Measurements from ENCODE around the gene MARK3.
"Not testable (repeated sequence)": the region's sequence is repeated elsewhere in the genome, so short reads cannot be mapped to it uniquely, and the experiment has no call there.

The MARK3 gene

DNA sequence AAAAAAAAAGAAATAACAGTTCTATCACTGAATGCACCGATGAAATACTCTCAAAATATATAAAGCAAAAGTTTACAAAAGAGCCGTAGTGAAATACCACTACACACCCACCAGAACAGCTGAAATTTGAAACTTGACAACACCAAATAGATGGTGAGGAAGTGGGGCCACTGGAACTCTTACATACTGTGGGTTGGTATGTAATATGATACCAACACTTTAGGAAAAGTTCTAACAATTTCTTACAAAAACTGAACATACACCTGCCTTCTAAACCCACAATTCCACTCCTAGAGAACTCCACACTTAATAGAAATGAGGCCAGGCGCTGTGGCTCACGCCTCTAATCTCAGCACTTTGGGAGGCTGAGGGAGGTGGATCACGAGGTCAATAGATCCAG is 37.1 kb upstream of the MARK3 start:
- no peaks in the 10 kb centered on the region for H3K9me3 ChIP-seq (ENCODE audit: control insufficient read depth, low read length)
- no peaks in the 10 kb centered on the region for H3K27me3 ChIP-seq (ENCODE audit: control insufficient read depth, insufficient read depth, low read length)
- H3K4me3 ChIP-seq (ENCODE audit: low read length) = no peak overlapping the region
- peaks cover 8% of the 10 kb centered on the region for H3K36me3 ChIP-seq (ENCODE audit: control insufficient read depth, insufficient read depth, low read length)
- H3K9ac ChIP-seq (ENCODE audit: low read length) = no peak overlapping the region
- no peaks in the 10 kb centered on the region for H3K4me1 ChIP-seq (ENCODE audit: control insufficient read depth, insufficient read depth, low read length)

DNA sequence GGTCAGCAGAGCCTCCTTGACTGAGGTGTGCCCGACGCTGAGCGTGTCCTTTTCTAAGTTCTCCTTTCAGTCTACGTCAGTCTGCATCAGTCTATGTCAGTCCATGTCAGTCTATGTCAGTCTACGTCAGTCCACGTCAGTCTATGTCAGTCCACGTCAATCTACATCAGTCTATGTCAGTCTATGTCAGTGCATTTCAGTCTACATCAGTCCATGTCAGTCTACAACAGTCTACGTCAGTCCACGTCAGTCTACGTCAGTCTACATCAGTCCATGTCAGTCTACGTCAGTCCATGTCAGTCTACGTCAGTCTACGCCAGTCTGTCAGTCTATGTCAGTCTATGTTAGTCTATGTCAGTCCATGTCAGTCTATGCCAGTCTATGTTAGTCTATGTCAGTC is 35.2 kb upstream of the MARK3 start:
- Histone ChIP-seq H3K27me3 (ENCODE audit: control insufficient read depth, insufficient read depth, low read length) (no peaks in the 10 kb centered on the region), H3K9me3 (ENCODE audit: control insufficient read depth, low read length) (no peaks in the 10 kb centered on the region), H3K9ac (ENCODE audit: low read length) (no peak overlapping the region), H3K4me3 (ENCODE audit: low read length) (no peak overlapping the region), H3K36me3 (ENCODE audit: control insufficient read depth, insufficient read depth, low read length) (no peaks in the 10 kb centered on the region), H3K4me1 (ENCODE audit: control insufficient read depth, insufficient read depth, low read length) (no peaks in the 10 kb centered on the region)

DNA sequence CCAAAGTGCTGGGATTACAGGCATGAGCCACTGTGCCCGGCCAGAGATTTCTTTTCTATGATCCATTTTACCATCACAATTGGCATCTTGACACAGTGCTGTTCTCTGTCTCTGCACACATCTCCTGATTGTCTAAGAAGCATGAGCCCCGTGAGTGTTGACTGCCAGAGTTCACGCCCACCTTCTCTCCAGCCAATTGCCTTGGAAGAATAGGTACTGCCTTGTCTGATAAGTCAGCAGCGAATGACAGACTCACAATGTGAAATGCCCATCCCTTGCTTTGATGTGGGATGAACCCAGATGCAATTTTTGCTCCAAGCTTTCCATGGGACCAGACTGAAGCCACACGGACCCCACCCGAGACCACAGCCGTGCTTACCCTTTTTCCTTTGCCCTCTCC is 31.9 kb upstream of the MARK3 start:
- no peak overlapping the region for H3K4me3 ChIP-seq (ENCODE audit: low read length)
- no peak overlapping the region for H3K9ac ChIP-seq (ENCODE audit: low read length)
- H3K27me3 ChIP-seq (ENCODE audit: control insufficient read depth, insufficient read depth, low read length) = no peaks in the 10 kb centered on the region
- H3K4me1 ChIP-seq (ENCODE audit: control insufficient read depth, insufficient read depth, low read length) = peaks cover 6% of the 10 kb centered on the region
- H3K36me3 ChIP-seq (ENCODE audit: control insufficient read depth, insufficient read depth, low read length) = no peaks in the 10 kb centered on the region
- H3K9me3 ChIP-seq (ENCODE audit: control insufficient read depth, low read length) = no peaks in the 10 kb centered on the region

DNA sequence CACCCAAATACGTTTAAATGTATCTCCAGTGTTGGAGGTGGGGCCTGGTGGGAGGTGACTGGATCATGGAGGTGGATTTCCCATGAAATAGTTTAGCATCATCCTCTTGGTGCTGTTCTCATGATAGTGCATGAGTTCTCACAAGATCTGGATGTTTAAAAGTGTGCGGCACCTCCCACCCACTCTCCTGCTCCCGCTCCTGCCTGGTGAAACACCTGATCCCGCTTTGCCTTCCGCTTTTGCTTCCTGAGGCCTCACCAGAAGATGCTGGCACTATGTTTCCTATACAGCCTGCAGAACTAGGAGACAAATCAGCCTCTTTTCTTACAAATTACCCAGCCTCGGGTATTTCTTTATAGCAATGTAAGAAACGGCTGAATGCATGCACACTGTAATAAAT is 31.1 kb upstream of the MARK3 start:
- no peaks in the 10 kb centered on the region for H3K27me3 ChIP-seq (ENCODE audit: control insufficient read depth, insufficient read depth, low read length)
- no peak overlapping the region for H3K9ac ChIP-seq (ENCODE audit: low read length)
- no peaks in the 10 kb centered on the region for H3K9me3 ChIP-seq (ENCODE audit: control insufficient read depth, low read length)
- peaks cover 6% of the 10 kb centered on the region for H3K4me1 ChIP-seq (ENCODE audit: control insufficient read depth, insufficient read depth, low read length)
- no peak overlapping the region for H3K4me3 ChIP-seq (ENCODE audit: low read length)
- no peaks in the 10 kb centered on the region for H3K36me3 ChIP-seq (ENCODE audit: control insufficient read depth, insufficient read depth, low read length)

DNA sequence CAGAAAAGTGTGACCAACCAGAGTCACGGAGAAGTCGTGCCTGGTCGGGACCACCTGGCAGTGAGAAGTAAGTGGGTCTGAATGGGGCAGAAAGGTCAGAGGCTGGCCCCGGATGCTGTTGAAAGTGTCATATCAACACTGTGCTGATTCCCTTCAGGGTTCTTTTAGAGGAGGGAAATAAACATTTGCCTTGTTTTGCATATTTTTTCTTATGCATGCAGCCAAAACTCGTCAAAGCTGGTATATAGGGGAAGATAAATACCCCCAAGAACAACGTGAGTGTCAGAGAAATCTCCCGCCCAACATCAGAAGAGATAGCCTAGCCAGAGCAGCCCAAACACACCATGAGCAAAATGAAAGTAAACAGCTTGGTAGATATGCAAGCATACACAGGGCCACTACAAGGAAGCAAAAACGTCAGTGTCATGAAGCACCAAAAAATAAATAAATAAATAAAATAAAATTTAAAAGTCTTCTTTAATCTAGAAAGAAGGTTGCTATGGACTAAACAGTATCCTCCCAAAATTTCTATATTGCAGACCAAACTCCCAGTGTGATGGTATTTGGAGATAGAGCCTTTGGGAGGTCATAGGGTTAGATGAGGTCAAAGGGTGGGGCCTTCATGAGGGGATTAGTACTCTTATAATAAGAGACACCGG is 29.1 kb upstream of the MARK3 start:
- no peak overlapping the region for H3K4me3 ChIP-seq (ENCODE audit: low read length)
- no peaks in the 10 kb centered on the region for H3K27me3 ChIP-seq (ENCODE audit: control insufficient read depth, insufficient read depth, low read length)
- H3K4me1 ChIP-seq (ENCODE audit: control insufficient read depth, insufficient read depth, low read length) = peaks cover 6% of the 10 kb centered on the region
- H3K9me3 ChIP-seq (ENCODE audit: control insufficient read depth, low read length) = no peaks in the 10 kb centered on the region
- H3K9ac ChIP-seq (ENCODE audit: low read length) = no peak overlapping the region
- no peaks in the 10 kb centered on the region for H3K36me3 ChIP-seq (ENCODE audit: control insufficient read depth, insufficient read depth, low read length)

DNA sequence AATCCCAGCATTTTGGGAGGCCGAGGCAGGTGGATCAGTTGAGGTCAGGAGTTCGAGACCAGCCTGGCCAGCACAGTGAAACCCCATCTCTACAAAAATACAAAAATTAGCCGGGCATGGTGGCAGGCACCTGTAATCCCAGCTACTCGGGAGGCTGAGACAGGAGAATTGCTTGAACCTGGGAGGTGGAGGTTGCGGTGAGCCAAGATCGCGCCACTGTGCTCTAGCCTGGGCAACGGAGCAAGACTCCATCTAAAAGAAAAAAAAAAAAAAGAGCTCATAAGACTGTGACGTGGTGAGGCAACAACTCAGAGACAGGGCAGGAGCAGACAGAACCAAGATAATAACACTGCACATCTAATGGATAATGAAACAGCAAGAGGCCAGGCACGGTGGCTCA is 27.7 kb upstream of the MARK3 start:
- not testable (repeated sequence) for H3K36me3 ChIP-seq (ENCODE audit: control insufficient read depth, insufficient read depth, low read length)

DNA sequence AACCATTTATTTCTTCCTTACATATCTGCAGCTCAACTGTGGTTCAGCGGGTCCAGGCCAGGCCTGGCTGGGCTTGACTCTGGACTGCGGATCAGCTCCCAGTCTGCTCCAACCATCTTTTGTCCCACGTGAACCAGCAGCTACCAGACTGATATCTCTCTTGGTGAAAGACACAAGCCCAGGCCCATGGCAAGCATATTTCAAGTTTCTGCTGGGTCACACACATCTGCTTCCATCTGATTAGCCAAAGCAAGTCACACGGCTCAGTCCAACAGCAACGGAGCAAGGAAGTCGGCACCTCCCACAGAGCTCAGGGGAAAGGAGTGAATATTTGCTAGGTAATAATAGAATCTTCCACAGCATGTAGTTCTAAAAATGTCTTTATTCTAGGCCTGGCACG is 24.7 kb upstream of the MARK3 start:
- no peaks in the 10 kb centered on the region for H3K27me3 ChIP-seq (ENCODE audit: control insufficient read depth, insufficient read depth, low read length)
- H3K4me1 ChIP-seq (ENCODE audit: control insufficient read depth, insufficient read depth, low read length) = peaks cover 5% of the 10 kb centered on the region
- no peak overlapping the region for H3K4me3 ChIP-seq (ENCODE audit: low read length)
- H3K9ac ChIP-seq (ENCODE audit: low read length) = no peak overlapping the region
- H3K9me3 ChIP-seq (ENCODE audit: control insufficient read depth, low read length) = peaks cover 6% of the 10 kb centered on the region
- H3K36me3 ChIP-seq (ENCODE audit: control insufficient read depth, insufficient read depth, low read length) = no peaks in the 10 kb centered on the region

More for the DNA sequence above, 27.7 kb upstream of the MARK3 start:
- H3K9me3 ChIP-seq (ENCODE audit: control insufficient read depth, low read length); H3K9ac ChIP-seq (ENCODE audit: low read length); H3K4me1 ChIP-seq (ENCODE audit: control insufficient read depth, insufficient read depth, low read length); H3K4me3 ChIP-seq (ENCODE audit: low read length); H3K27me3 ChIP-seq (ENCODE audit: control insufficient read depth, insufficient read depth, low read length): not testable (repeated sequence)

DNA sequence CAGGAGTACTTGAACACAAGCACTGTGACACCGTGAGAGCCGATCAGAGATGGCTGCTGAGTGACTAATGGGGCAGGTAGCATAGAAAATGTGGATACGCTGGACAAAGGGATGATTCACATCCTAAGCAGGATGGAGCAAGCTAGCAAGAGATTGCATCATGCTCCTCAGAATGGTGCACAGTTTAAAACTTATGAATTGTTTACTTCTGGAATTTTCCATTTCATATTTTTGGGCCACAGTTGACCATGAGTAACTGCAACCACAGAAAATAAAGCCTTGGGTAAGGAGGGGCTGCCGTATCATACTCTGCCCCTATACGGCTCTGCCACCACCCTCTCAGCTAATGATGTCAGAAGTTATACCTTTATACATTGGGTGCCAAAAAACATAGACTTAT is 23.3 kb upstream of the MARK3 start:
- no peak overlapping the region for H3K4me3 ChIP-seq (ENCODE audit: low read length)
- peaks cover 6% of the 10 kb centered on the region for H3K9me3 ChIP-seq (ENCODE audit: control insufficient read depth, low read length)
- H3K36me3 ChIP-seq (ENCODE audit: control insufficient read depth, insufficient read depth, low read length) = no peaks in the 10 kb centered on the region
- no peaks in the 10 kb centered on the region for H3K27me3 ChIP-seq (ENCODE audit: control insufficient read depth, insufficient read depth, low read length)
- no peak overlapping the region for H3K9ac ChIP-seq (ENCODE audit: low read length)
- H3K4me1 ChIP-seq (ENCODE audit: control insufficient read depth, insufficient read depth, low read length) = no peaks in the 10 kb centered on the region

DNA sequence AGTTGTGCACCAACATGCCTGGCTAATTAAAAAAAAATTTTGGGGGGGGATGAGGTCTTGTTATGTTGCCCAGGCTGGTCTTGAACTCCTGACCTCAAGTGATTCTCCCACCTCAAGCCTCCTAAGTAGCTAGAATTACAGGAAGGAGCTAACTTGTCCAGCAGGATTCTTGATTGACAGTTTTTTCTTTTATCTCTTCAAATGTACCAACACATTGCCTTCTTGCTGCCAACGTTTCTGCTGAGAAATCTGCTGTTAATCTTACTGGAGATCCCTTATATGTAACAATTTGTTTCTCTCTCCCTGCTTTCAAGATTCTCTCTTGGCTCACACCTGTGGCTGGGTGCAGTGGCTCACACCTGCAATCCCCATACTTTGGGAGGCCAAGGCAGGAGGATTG is 22.4 kb upstream of the MARK3 start:
- Histone ChIP-seq H3K4me1 (ENCODE audit: control insufficient read depth, insufficient read depth, low read length) (no peaks in the 10 kb centered on the region), H3K9me3 (ENCODE audit: control insufficient read depth, low read length) (peaks cover 6% of the 10 kb centered on the region), H3K9ac (ENCODE audit: low read length) (no peak overlapping the region), H3K27me3 (ENCODE audit: control insufficient read depth, insufficient read depth, low read length) (no peaks in the 10 kb centered on the region), H3K4me3 (ENCODE audit: low read length) (no peak overlapping the region), H3K36me3 (ENCODE audit: control insufficient read depth, insufficient read depth, low read length) (no peaks in the 10 kb centered on the region)

DNA sequence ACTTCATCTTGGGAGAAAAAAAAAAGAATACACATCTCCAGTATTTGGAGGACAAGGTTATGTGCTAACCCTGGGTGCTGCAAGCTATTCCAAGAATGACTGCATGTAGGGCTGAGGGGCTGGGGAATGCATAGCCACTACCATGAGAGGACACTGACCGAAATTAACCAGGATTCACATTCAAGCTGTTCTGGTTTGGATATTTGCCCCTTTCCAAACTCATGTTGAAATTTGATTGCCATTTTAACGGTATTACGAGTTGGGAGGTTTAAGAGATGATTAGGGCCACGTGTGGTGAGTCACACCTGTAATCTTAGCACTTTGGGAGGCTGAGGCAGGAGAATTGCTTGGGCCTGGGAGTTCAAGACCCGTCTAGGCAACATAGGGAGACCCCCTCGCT is 18.5 kb upstream of the MARK3 start:
- no peak overlapping the region for H3K4me3 ChIP-seq (ENCODE audit: low read length)
- H3K9ac ChIP-seq (ENCODE audit: low read length) = no peak overlapping the region
- no peaks in the 10 kb centered on the region for H3K36me3 ChIP-seq (ENCODE audit: control insufficient read depth, insufficient read depth, low read length)
- no peaks in the 10 kb centered on the region for H3K4me1 ChIP-seq (ENCODE audit: control insufficient read depth, insufficient read depth, low read length)
- H3K9me3 ChIP-seq (ENCODE audit: control insufficient read depth, low read length) = peaks cover 6% of the 10 kb centered on the region
- H3K27me3 ChIP-seq (ENCODE audit: control insufficient read depth, insufficient read depth, low read length) = no peaks in the 10 kb centered on the region

DNA sequence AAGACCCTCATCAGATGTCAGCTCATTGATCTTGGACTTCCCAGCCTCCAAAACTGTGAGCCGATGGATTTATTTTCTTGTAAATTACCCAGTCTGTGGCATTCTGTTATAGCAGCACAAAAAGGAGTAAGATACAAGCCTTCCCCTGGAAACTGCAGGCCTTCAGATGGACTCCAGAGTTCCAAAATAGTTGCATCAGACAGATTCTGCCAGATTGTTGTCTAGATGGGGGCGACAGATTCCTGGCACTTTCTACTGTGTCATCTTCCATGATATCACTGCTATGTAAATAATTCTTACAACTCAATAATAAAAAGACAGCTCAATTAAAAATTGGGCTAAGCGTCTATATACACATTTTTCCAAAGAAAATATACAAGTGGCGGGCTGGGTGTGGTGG is 17.2 kb upstream of the MARK3 start:
- Histone ChIP-seq H3K4me1 (ENCODE audit: control insufficient read depth, insufficient read depth, low read length) (no peaks in the 10 kb centered on the region), H3K36me3 (ENCODE audit: control insufficient read depth, insufficient read depth, low read length) (no peaks in the 10 kb centered on the region), H3K9me3 (ENCODE audit: control insufficient read depth, low read length) (peaks cover under 1% of the 10 kb centered on the region), H3K9ac (ENCODE audit: low read length) (no peak overlapping the region), H3K4me3 (ENCODE audit: low read length) (no peak overlapping the region), H3K27me3 (ENCODE audit: control insufficient read depth, insufficient read depth, low read length) (no peaks in the 10 kb centered on the region)

DNA sequence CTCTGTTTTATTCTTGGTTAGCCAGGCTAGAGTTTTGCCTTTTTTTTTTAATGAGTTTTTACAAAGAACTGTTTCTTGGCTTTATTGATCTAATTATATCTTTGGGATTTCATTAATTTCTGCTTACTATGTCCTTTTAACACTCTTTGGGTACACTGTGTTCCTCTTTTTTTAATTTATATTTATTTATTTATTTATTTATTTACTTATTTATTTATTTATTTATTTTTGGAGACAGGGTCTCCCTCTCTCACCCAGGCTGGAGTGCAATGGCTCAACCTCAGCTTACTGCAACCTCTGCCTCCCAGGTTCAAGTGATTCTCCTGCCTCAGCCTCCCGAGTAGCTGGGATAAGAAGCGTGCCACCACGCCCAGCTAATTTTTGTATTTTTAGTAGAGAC is 15.1 kb upstream of the MARK3 start:
- Histone ChIP-seq H3K4me1 (ENCODE audit: control insufficient read depth, insufficient read depth, low read length) (no peaks in the 10 kb centered on the region), H3K36me3 (ENCODE audit: control insufficient read depth, insufficient read depth, low read length) (no peaks in the 10 kb centered on the region), H3K4me3 (ENCODE audit: low read length) (no peak overlapping the region), H3K27me3 (ENCODE audit: control insufficient read depth, insufficient read depth, low read length) (no peaks in the 10 kb centered on the region), H3K9me3 (ENCODE audit: control insufficient read depth, low read length) (no peaks in the 10 kb centered on the region), H3K9ac (ENCODE audit: low read length) (no peak overlapping the region)

DNA sequence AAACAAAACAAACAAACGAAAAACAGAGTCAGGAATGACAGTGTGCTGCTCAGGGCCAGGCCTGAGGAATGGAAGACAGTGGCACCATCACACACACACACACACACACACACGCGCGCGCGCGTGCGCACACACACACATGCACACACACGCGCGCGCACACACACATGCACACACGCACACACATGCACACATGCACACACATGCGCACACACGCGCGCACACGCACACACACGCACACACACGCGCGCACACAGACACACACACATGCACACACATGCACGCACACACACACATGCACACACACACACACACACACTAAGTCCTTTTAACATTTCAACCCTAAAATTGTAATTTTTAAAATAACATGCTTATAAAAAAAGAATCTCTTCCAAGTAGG is 13.2 kb upstream of the MARK3 start:
- no peaks in the 10 kb centered on the region for H3K9me3 ChIP-seq (ENCODE audit: control insufficient read depth, low read length)
- H3K9ac ChIP-seq (ENCODE audit: low read length) = no peak overlapping the region
- no peak overlapping the region for H3K4me3 ChIP-seq (ENCODE audit: low read length)
- H3K4me1 ChIP-seq (ENCODE audit: control insufficient read depth, insufficient read depth, low read length) = no peaks in the 10 kb centered on the region
- H3K27me3 ChIP-seq (ENCODE audit: control insufficient read depth, insufficient read depth, low read length) = no peaks in the 10 kb centered on the region
- no peaks in the 10 kb centered on the region for H3K36me3 ChIP-seq (ENCODE audit: control insufficient read depth, insufficient read depth, low read length)
